HUES6 (cell line): ENCODE results near the gene SF3A1.

Experiments
- H3K27ac ChIP-seq: 2 replicates; pipeline ENCODE4 v1.7.0; 2013; ENCODE audit warnings: low read depth, mild to moderate bottlenecking, low read length, inconsistent platforms
- H3K27me3 ChIP-seq: 2 replicates; pipeline ENCODE4 v1.6.1; 2013; ENCODE audit warnings: low read length; ENCODE audit not compliant: control insufficient read depth, insufficient read depth
- H3K36me3 ChIP-seq: 2 replicates; pipeline ENCODE4 v1.6.1; 2013; ENCODE audit warnings: low read length; ENCODE audit not compliant: control insufficient read depth, insufficient read depth
- H3K4me1 ChIP-seq: 2 replicates; pipeline ENCODE4 v1.6.1; 2013; ENCODE audit warnings: low read length; ENCODE audit not compliant: control insufficient read depth, insufficient read depth
- H3K4me3 ChIP-seq: 2 replicates; pipeline ENCODE4 v1.5.1; 2013; ENCODE audit warnings: low read depth, low read length
- H3K9ac ChIP-seq: one replicate; pipeline ENCODE4 v1.6.1; 2013; ENCODE audit warnings: mild to moderate bottlenecking, low read length
- H3K9me3 ChIP-seq: 2 replicates; pipeline ENCODE4 v1.6.1; 2013; ENCODE audit warnings: low read depth, low read length; ENCODE audit not compliant: control insufficient read depth, insufficient read depth

SF3A1 gene

GRCh38 chr22:30308518-30309230 lies 48.0 kb downstream of the SF3A1 start:
- H3K4me3 ChIP-seq: no peak overlapping the region

DNA sequence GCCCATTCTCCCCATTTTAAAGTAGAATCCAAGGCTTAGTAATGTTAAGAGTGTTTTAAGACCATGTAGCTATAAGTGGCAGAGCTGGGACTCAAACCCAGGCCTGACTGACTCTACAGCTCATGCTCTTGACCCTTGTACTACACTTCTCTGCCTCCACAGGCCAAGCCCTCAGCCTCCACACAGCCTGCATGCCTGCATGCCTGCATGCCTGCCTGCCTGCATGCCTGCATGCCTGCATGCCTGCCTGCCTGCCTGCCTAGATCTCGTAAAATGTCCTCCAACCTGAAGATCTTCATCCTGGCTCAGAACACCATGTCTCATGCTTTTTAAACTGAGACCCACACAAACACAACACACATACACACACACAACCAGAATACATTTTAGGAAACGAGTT lies 48.6 kb downstream of the SF3A1 start:
- Histone ChIP-seq H3K27ac (no peak overlapping the region), H3K4me1 (peaks cover 26% of the 10 kb centered on the region; the same call in 1 of the 2 replicates), H3K4me3 (no peak overlapping the region), H3K9ac (no peak overlapping the region), H3K27me3 (no peaks in the 10 kb centered on the region), H3K9me3 (no peaks in the 10 kb centered on the region), H3K36me3 (no peaks in the 10 kb centered on the region)

More at GRCh38 chr22:30308518-30309230, 48.0 kb downstream of the SF3A1 start:
- Histone ChIP-seq H3K27me3 (no peaks in the 10 kb centered on the region), H3K9me3 (no peaks in the 10 kb centered on the region), H3K4me1 (peaks cover 26% of the 10 kb centered on the region; the same call in 1 of the 2 replicates), H3K27ac (no peak overlapping the region), H3K36me3 (no peaks in the 10 kb centered on the region), H3K9ac (no peak overlapping the region)

GRCh38 chr22:30307041-30307574 lies 49.6 kb downstream of the SF3A1 start:
- Histone ChIP-seq H3K27ac (no peak overlapping the region), H3K36me3 (no peaks in the 10 kb centered on the region), H3K4me1 (peaks cover 26% of the 10 kb centered on the region; the same call in 1 of the 2 replicates), H3K9ac (no peak overlapping the region), H3K9me3 (no peaks in the 10 kb centered on the region), H3K27me3 (no peaks in the 10 kb centered on the region), H3K4me3 (no peak overlapping the region)

DNA sequence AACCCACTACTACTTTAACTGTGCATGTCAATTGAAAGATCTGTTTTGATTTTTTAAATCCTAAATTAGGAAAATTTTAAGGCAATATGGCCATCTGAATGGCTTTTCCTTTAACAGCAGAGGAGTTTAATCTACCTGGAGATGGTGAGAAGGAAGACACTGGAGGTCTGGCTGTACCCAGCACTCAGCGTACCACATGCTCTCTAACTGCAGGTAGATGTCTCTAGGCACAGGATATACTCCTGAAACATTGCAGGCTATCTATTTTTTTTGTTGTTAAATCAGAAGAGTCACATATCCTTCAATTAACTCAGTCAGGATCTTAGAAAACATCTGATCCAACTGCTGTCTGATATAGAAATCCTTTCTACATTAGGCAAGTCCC lies 50.1 kb downstream of the SF3A1 start:
- H3K36me3 ChIP-seq: no peaks in the 10 kb centered on the region

GRCh38 chr22:30305906-30306626 lies 50.6 kb downstream of the SF3A1 start:
- peaks cover 23% of the 10 kb centered on the region; the same call in 1 of the 2 replicates for H3K4me1 ChIP-seq
- H3K27ac ChIP-seq: no peak overlapping the region
- H3K9ac ChIP-seq: no peak overlapping the region
- H3K27me3 ChIP-seq: no peaks in the 10 kb centered on the region
- H3K4me3 ChIP-seq: no peak overlapping the region
- H3K36me3 ChIP-seq: no peaks in the 10 kb centered on the region
- H3K9me3 ChIP-seq: no peaks in the 10 kb centered on the region

More for the DNA sequence above, 50.1 kb downstream of the SF3A1 start:
- Histone ChIP-seq H3K27me3 (no peaks in the 10 kb centered on the region), H3K9me3 (no peaks in the 10 kb centered on the region), H3K4me3 (no peak overlapping the region), H3K27ac (no peak overlapping the region), H3K4me1 (peaks cover 26% of the 10 kb centered on the region; the same call in 1 of the 2 replicates), H3K9ac (no peak overlapping the region)

GRCh38 chr22:30305519-30305905 lies 51.2 kb downstream of the SF3A1 start:
- H3K4me1 ChIP-seq: peaks cover 18% of the 10 kb centered on the region; the same call in 1 of the 2 replicates
- H3K9ac ChIP-seq: no peak overlapping the region

DNA sequence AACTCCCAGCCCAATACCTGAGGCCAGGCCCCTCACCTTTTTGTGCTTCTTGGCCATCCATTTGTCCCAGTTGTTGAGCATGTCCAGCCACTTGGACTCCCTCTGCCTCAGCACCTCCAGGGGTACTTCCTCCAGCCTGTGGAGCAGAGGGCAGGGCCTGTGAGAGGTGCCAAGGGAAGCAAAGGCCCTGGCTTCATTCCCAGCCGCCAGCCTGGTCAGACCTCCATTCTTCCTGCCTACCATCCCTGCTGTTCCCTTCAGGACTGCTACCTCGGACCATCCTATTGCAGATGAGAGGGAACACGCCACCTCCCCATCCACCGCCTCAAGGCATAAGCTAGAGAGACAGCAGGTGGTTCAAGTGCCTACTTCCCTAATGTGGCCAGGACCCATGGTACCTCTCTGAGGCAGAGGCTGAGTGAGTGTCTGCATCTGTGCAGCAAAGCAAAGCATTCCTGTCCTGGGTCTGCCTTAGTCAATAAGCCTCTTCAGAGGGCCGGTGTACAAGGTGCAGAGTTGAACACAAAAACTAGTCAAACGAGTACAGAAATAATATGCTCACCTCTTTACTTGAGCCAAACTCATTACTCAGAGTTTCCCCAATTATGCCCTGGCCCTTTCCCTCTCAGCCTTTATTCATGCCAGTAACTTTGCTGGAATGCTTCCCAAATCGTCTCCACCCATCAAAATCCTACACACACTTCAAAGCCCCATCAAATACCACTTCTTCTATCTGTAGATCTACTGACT lies 52.0 kb downstream of the SF3A1 start:
- H3K4me3 ChIP-seq: no peak overlapping the region
- H3K27ac ChIP-seq: no peak overlapping the region
- H3K27me3 ChIP-seq: no peaks in the 10 kb centered on the region
- no peaks in the 10 kb centered on the region for H3K9me3 ChIP-seq
- no peak overlapping the region for H3K9ac ChIP-seq
- H3K4me1 ChIP-seq: peaks cover 14% of the 10 kb centered on the region; the same call in 1 of the 2 replicates
- H3K36me3 ChIP-seq: no peaks in the 10 kb centered on the region

More at GRCh38 chr22:30305519-30305905, 51.2 kb downstream of the SF3A1 start:
- Histone ChIP-seq H3K36me3 (no peaks in the 10 kb centered on the region), H3K27ac (no peak overlapping the region), H3K4me3 (no peak overlapping the region), H3K9me3 (no peaks in the 10 kb centered on the region), H3K27me3 (no peaks in the 10 kb centered on the region)

DNA sequence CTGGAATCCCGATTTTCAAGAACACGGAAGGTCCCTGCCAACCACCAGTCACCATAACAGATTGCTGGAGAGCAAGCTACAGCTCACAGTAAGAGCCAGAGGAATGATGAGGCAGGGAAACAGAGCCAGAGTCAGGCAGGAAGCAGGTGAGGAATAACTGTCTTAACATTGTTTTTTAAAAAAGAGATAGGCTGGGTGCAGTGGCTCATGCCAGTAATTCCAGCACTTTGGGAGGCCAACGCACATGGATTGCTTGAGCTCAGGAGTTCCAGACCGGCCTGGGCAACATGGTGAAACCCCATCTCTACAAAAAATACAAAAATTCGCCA lies 53.9 kb downstream of the SF3A1 start:
- no peak overlapping the region for H3K4me3 ChIP-seq
- peaks cover 14% of the 10 kb centered on the region; the same call in 1 of the 2 replicates for H3K4me1 ChIP-seq
- H3K27me3 ChIP-seq: no peaks in the 10 kb centered on the region
- no peak overlapping the region for H3K9ac ChIP-seq
- H3K9me3 ChIP-seq: no peaks in the 10 kb centered on the region
- no peaks in the 10 kb centered on the region for H3K36me3 ChIP-seq
- no peak overlapping the region for H3K27ac ChIP-seq

GRCh38 chr22:30301995-30302809 lies 54.5 kb downstream of the SF3A1 start:
- Histone ChIP-seq H3K36me3 (no peaks in the 10 kb centered on the region), H3K27ac (no peak overlapping the region), H3K9ac (no peak overlapping the region), H3K9me3 (no peaks in the 10 kb centered on the region), H3K27me3 (no peaks in the 10 kb centered on the region), H3K4me1 (peaks cover 14% of the 10 kb centered on the region; the same call in 1 of the 2 replicates), H3K4me3 (no peak overlapping the region)

DNA sequence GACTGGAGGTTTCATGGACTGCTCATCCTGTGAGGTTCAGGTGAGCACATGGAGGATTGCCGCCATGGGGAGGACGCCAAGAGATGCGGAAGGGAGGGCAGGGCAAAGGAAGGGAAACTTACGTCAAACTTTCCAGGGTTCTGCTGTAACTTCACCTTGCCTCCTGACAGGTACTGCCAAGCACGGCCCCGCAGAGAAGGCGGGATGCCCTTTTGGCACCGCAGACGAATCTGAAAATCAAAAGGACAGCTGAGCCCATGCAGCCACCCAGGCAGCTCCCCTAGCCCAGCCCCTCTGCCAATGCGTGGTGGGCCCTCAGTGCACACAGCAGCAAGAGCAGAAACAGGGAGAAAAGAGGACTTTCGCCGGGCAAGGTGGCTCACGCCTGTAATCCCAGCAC lies 57.4 kb downstream of the SF3A1 start:
- H3K4me3 ChIP-seq: no peak overlapping the region
- H3K36me3 ChIP-seq: peaks cover 2% of the 10 kb centered on the region; the same call in 1 of the 2 replicates
- H3K27ac ChIP-seq: no peak overlapping the region
- H3K9ac ChIP-seq: no peak overlapping the region
- H3K27me3 ChIP-seq: no peaks in the 10 kb centered on the region
- H3K4me1 ChIP-seq: no peaks in the 10 kb centered on the region; the same call in 1 of the 2 replicates
- no peaks in the 10 kb centered on the region for H3K9me3 ChIP-seq
